GM12878 (cell line): ENCODE results near the gene PAX7. TPM values are rescaled to one million over a fixed set of nuclear protein-coding genes. Genes with fewer than 3 reads are reported as not detected.

Source experiments
- ATAC-seq: fragments of 200-7000 bp; cut with Tn5 transposase; 3 replicates; pipeline ENCODE4 v1.9.1; 2020; ENCODE audit warnings: mild to moderate bottlenecking, moderate library complexity
- BruUV-seq: library from RNA; stranded (reverse); fragments of 400-500 nt; replicated peaks from 2 replicates; lab custom pipeline; 2021; lab: Mats Ljungman, UMichigan
- CTCF ChIA-PET: fragments of 300-600 bp; sonication (Branson Sonifier 250); formaldehyde crosslinking; extraction: SDS; loops from one replicate; lab custom pipeline; 2021; ENCODE audit warnings: inconsistent platforms; lab: Yijun Ruan, JAX
- POLR2A ChIA-PET: fragments of 350-600 bp; formaldehyde crosslinking; extraction: SDS; loops from one replicate; lab custom pipeline; 2021; ENCODE audit warnings: inconsistent platforms; lab: Charles Lee
- RAD21 ChIA-PET: fragments of 300-600 bp; sonication (Branson Sonifier 250); formaldehyde crosslinking; loops from one replicate; lab custom pipeline; 2023; ENCODE audit warnings: antibody characterized with exemption; ENCODE audit not compliant: unreplicated experiment; lab: Charles Lee
- SMC1A ChIA-PET: fragments of 300-600 bp; sonication (Branson Sonifier 250); formaldehyde crosslinking; loops from one replicate; lab custom pipeline; 2023; ENCODE audit not compliant: unreplicated experiment, uncharacterized antibody; lab: Charles Lee
- DNase-seq: peaks from one replicate; pipeline ENCODE4 v3.0.0-alpha.2; 2011; ENCODE audit warnings: low read depth, low spot score
- FAIRE-seq: peaks from 3 replicates; lab custom pipeline; 2011; peaks lifted over from hg19 to GRCh38; lab: Jason Lieb, UNC
- H2AFZ ChIP-seq: 2 replicates; pipeline ENCODE4 v1.6.0; 2011; ENCODE audit warnings: low read depth, low read length, control low read depth; ENCODE audit not compliant: control insufficient read depth
- H3K27ac ChIP-seq: 2 replicates; pipeline ENCODE4 v1.5.1; 2011; ENCODE audit warnings: control low read depth; ENCODE audit not compliant: control insufficient read depth, insufficient read depth
- H3K27me3 ChIP-seq, 2 experiments: replicated peaks in 1 of 2; 2 replicates each; pipeline versions ENCODE4 v1.6.0 to v1.6.1; 2011; ENCODE audit warnings: low read length in 1 of 2; ENCODE audit not compliant: control insufficient read depth in 2 of 2, insufficient read depth in 2 of 2
- H3K36me3 ChIP-seq, 2 experiments: 2 replicates each; pipeline ENCODE4 v1.5.1; 2011; ENCODE audit warnings: low read length in 1 of 2; ENCODE audit not compliant: control insufficient read depth in 2 of 2, insufficient read depth in 2 of 2
- H3K4me1 ChIP-seq: 2 replicates; pipeline ENCODE4 v1.6.1; 2011; ENCODE audit warnings: mild to moderate bottlenecking, low read length, moderate library complexity, mixed read lengths; ENCODE audit not compliant: control insufficient read depth, insufficient read depth
- H3K4me2 ChIP-seq: 2 replicates; pipeline ENCODE4 v1.6.0; 2011; ENCODE audit warnings: control low read depth; ENCODE audit not compliant: control insufficient read depth, insufficient read depth
- H3K4me3 ChIP-seq: fragments of 200-600 bp; sonication (generic); 2 replicates; pipeline ENCODE4 v1.5.1; 2016
- H3K79me2 ChIP-seq: 2 replicates; pipeline ENCODE4 v1.6.0; 2011; ENCODE audit warnings: low read length; ENCODE audit not compliant: control insufficient read depth, insufficient read depth
- H3K9ac ChIP-seq: 2 replicates; pipeline ENCODE4 v1.8.0; 2011; ENCODE audit warnings: low read length, control low read depth, mixed read lengths; ENCODE audit not compliant: control insufficient read depth, insufficient read depth
- H3K9me3 ChIP-seq: replicated peaks from 3 replicates; pipeline ENCODE4 v1.5.1; 2011; ENCODE audit warnings: mild to moderate bottlenecking, low read length; ENCODE audit not compliant: control insufficient read depth, insufficient read depth
- H4K20me1 ChIP-seq: 2 replicates; pipeline ENCODE4 v1.6.0; 2011; ENCODE audit not compliant: control insufficient read depth, insufficient read depth
- EED ChIP-seq: sonication (generic); IDR thresholded peaks from 2 replicates; pipeline ENCODE4 v1.6.1; 2016; ENCODE audit warnings: antibody characterized with exemption, low read depth
- EGR1 ChIP-seq, 2 experiments: IDR thresholded peaks; 1 replicate in 1 of 2; 2 replicates in 1 of 2; pipeline ENCODE4 v1.6.1; 2011 to 2012; ENCODE audit warnings: low read depth in 2 of 2, low read length in 2 of 2, borderline replicate concordance in 1 of 2, mild to moderate bottlenecking in 1 of 2, moderate library complexity in 1 of 2
- HDAC6 ChIP-seq: fragments of 200-600 bp; sonication (generic); IDR thresholded peaks from one replicate; pipeline ENCODE4 v1.8.0; 2017; ENCODE audit warnings: antibody characterized with exemption; ENCODE audit not compliant: unreplicated experiment
- SIX5 ChIP-seq: IDR thresholded peaks from 2 replicates; pipeline ENCODE4 v1.6.1; 2011; ENCODE audit warnings: mild to moderate bottlenecking, low read depth, low read length, moderate library complexity; ENCODE audit not compliant: severe bottlenecking
- WGBS: methylation state at CpG from one replicate; pipeline ENCODE4 v1.1.6; 2016; ENCODE audit warnings: low lambda C conversion rate; ENCODE audit not compliant: insufficient replicate concordance, insufficient coverage; ENCODE audit errors: missing lambda C conversion rate; 5-methylcytosine and 5-hydroxymethylcytosine counted together
- in situ Hi-C: fragments of 300-500 bp; cut with MboI; formaldehyde crosslinking; loops from 9 replicates; pipeline ENCODE4 v1.14.3; 2018; ENCODE audit warnings: mixed read lengths
- intact Hi-C: fragments of 100-400 bp; cut with micrococcal nuclease; formaldehyde crosslinking; loops from one replicate; pipeline ENCODE4 v1.14.2; 2022; ENCODE audit not compliant: unreplicated experiment
- polyA plus RNA-seq, 11 experiments: library from polyadenylated mRNA; depleted of rRNA in 4 of 11; unstranded in 6 of 11; stranded (reverse) in 5 of 11; fragments of >200 nt; fragmentation: Nextera tagmentation in 4 of 11; fragmentation: Illumina TruSeq in 1 of 11; extraction: Ambion mirVana in 4 of 11; extraction: Trizol in 1 of 11; gene quantifications; 1 replicate in 1 of 11; 2 replicates in 10 of 11; pipeline versions ENCODE4 v1.2.1 to v1.2.3, GENCODE V29; 2011 to 2016; ENCODE audit warnings: inconsistent platforms in 2 of 11, missing spikeins in 2 of 11, low read depth in 1 of 11
- total RNA-seq, 4 experiments: library from RNA; depleted of rRNA in 3 of 4; stranded (reverse); fragments of >200 nt in 3 of 4; fragmentation: Illumina TruSeq in 1 of 4; extraction: Trizol in 1 of 4; gene quantifications; 2 replicates each; pipeline versions ENCODE4 v1.2.1 to v1.2.3, GENCODE V29; 2013 to 2021
- TF ChIP-seq, protein P1 (sequence below): fragments of 450-650 bp; IDR thresholded peaks from 2 replicates; pipeline ENCODE4 v1.6.1; 2017; ENCODE audit warnings: mild to moderate bottlenecking, low read depth, inconsistent platforms; ENCODE audit not compliant: poor library complexity, severe bottlenecking
- TF ChIP-seq, protein P2 (sequence below): IDR thresholded peaks from 2 replicates; pipeline ENCODE4 v1.6.1; 2012; ENCODE audit warnings: improper control_type of control experiment, low read depth, low read length; ENCODE audit not compliant: insufficient replicate concordance

The PAX7 gene
- total and polyA plus RNA-seq, 10 of the 15 experiments (the other 5 are each of a cell fraction or from before 2014, with no cell fraction given) = not detected

DNA sequence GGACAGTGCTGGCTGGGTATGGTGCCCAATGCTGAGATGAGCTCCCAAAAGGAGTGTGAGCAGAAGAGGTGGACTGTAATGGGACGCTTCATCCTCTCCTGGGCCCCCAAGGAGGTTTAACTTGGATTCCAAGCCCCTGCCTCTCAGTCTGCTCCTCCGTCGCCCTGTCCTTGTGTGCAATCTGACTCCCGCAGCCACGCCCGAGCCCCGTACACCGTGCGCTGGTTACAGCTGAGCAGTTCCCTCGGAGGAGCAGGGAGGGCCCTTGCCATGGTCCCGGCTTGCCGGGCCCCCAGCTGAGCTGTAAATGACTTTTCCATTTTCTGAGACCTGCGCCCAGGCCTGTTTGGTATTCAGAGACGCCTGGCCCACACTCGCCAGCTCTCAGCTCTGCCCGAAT lies 53.7 kb downstream of the PAX7 start (continued):
- TF ChIP-seq, protein P1, sequence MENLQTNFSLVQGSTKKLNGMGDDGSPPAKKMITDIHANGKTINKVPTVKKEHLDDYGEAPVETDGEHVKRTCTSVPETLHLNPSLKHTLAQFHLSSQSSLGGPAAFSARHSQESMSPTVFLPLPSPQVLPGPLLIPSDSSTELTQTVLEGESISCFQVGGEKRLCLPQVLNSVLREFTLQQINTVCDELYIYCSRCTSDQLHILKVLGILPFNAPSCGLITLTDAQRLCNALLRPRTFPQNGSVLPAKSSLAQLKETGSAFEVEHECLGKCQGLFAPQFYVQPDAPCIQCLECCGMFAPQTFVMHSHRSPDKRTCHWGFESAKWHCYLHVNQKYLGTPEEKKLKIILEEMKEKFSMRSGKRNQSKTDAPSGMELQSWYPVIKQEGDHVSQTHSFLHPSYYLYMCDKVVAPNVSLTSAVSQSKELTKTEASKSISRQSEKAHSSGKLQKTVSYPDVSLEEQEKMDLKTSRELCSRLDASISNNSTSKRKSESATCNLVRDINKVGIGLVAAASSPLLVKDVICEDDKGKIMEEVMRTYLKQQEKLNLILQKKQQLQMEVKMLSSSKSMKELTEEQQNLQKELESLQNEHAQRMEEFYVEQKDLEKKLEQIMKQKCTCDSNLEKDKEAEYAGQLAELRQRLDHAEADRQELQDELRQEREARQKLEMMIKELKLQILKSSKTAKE = no peak

DNA sequence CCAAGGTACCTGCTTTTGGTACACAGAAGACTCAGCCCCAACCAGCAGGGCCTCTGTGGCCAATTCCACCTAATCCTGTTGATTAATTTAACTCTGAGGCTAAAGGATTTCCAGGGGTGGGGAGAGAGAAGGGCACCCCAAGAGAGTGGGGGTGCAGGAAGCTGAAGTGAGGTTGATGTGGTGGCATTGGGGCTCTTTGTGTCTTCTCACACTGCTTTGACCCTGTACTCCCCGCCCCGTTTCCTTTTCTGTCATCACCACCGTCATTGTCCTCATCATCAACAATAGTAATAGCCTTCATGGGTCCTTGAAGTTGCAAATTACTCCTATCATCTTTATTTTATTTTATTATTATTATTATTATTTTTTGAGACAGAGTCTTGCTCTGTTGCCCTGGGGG lies 55.9 kb downstream of the PAX7 start:
- ATAC-seq (no peak), FAIRE-seq (no peak), DNase-seq (no peak)
- CTCF ChIA-PET = no interaction called here
- no peaks in the 10 kb centered on the region for H3K9me3 ChIP-seq
- H3K27me3 ChIP-seq = peaks cover 0 to 3% of the 10 kb centered on the region in 2 experiments; a peak in 2 of 4 replicates
- in situ Hi-C loops (no loop called here), intact Hi-C loops (no loop called here)
- H3K4me2 ChIP-seq = no peak overlapping the region
- H3K27ac ChIP-seq = no peak overlapping the region
- RAD21 ChIA-PET = no interaction called here
- 0% methylated on average over 3 of the region's 3 CpGs for WGBS
- H3K9ac ChIP-seq = no peak overlapping the region
- no peak overlapping the region for H3K4me3 ChIP-seq
- no peaks in the 10 kb centered on the region for H3K36me3 ChIP-seq
- TF ChIP-seq HDAC6 = no peak
- TF ChIP-seq EED = no peak
- no peak for TF ChIP-seq EGR1 (IDR thresholded peaks at IDR 0.05; ENCODE audit: borderline replicate concordance in 1 of 2, low read depth in 2 of 2, low read length in 2 of 2)
- TF ChIP-seq, protein P2, sequence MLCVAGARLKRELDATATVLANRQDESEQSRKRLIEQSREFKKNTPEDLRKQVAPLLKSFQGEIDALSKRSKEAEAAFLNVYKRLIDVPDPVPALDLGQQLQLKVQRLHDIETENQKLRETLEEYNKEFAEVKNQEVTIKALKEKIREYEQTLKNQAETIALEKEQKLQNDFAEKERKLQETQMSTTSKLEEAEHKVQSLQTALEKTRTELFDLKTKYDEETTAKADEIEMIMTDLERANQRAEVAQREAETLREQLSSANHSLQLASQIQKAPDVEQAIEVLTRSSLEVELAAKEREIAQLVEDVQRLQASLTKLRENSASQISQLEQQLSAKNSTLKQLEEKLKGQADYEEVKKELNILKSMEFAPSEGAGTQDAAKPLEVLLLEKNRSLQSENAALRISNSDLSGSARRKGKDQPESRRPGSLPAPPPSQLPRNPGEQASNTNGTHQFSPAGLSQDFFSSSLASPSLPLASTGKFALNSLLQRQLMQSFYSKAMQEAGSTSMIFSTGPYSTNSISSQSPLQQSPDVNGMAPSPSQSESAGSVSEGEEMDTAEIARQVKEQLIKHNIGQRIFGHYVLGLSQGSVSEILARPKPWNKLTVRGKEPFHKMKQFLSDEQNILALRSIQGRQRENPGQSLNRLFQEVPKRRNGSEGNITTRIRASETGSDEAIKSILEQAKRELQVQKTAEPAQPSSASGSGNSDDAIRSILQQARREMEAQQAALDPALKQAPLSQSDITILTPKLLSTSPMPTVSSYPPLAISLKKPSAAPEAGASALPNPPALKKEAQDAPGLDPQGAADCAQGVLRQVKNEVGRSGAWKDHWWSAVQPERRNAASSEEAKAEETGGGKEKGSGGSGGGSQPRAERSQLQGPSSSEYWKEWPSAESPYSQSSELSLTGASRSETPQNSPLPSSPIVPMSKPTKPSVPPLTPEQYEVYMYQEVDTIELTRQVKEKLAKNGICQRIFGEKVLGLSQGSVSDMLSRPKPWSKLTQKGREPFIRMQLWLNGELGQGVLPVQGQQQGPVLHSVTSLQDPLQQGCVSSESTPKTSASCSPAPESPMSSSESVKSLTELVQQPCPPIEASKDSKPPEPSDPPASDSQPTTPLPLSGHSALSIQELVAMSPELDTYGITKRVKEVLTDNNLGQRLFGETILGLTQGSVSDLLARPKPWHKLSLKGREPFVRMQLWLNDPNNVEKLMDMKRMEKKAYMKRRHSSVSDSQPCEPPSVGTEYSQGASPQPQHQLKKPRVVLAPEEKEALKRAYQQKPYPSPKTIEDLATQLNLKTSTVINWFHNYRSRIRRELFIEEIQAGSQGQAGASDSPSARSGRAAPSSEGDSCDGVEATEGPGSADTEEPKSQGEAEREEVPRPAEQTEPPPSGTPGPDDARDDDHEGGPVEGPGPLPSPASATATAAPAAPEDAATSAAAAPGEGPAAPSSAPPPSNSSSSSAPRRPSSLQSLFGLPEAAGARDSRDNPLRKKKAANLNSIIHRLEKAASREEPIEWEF = no peak
- TF ChIP-seq SIX5 = no peak
- H3K4me1 ChIP-seq = no peaks in the 10 kb centered on the region
- H4K20me1 ChIP-seq = no peaks in the 10 kb centered on the region
- POLR2A ChIA-PET = no interaction called here
- no peaks in the 10 kb centered on the region for H3K79me2 ChIP-seq
- BruUV-seq = no TSS peak
- no peak overlapping the region for H2AFZ ChIP-seq
- SMC1A ChIA-PET = no interaction called here
